ENCODE data around the gene SLC29A3. TPM values are rescaled to one million over a fixed set of nuclear protein-coding genes. Genes with fewer than 3 reads are reported as not detected.

The SLC29A3 gene
- total RNA-seq, 1 experiment from 2014 or later = 7.6 TPM

DNA sequence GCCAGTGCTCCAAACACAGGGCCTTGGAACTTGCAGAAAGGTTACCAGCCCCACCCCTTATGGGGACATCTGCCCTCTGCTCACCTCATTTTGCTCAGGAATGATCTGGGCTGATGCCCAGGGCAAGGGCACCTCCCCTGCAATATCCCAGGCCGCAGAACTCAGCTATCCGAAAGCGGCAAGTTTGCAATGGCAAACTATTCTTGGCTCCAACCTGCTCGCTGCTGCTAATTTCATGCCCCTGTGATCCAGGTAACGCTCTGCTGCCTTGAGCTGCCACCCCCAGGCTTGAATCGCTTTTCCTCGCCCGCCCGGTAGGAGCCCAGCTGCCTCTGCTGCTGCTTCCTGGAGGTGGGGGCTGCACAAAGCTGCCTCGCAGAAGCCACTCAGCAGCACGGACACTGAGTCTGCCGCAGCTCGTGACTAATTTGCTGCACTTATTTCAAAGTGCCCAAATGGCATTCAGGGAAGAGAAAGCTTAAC lies 18.2 kb downstream of the SLC29A3 start:
- in situ Hi-C loops (cut with HindIII; ENCODE audit: low pct_unique_long_range_greater_than_20kb, low sequenced_read_pairs) = no loop called here
- Histone ChIP-seq H3K27ac (ENCODE audit: low read length) (no peak overlapping the region), H3K9me3 (ENCODE audit: control insufficient read depth, insufficient read depth, low read depth, low read length) (no peaks in the 10 kb centered on the region), H3K4me3 (ENCODE audit: low read depth in 2 of 2, low read length in 2 of 2) (no peak overlapping the region), H3K4me1 (ENCODE audit: control insufficient read depth, insufficient read depth, low read length) (peaks cover 27% of the 10 kb centered on the region), H3K36me3 (ENCODE audit: control insufficient read depth, insufficient read depth, low read length) (no peaks in the 10 kb centered on the region), H3K27me3 (ENCODE audit: control insufficient read depth, insufficient read depth, low read length) (no peaks in the 10 kb centered on the region)
- POLR2A ChIA-PET = interaction anchor here (0.5 kb wide), 1 partner anchor 206 kb away, joined by 5 read pairs; no protein-coding TSS in a partner anchor
- TF ChIP-seq CTCF (IDR thresholded peaks at IDR 0.05) (no peak), SIN3A (IDR thresholded peaks at IDR 0.05; ENCODE audit: borderline replicate concordance, insufficient read depth, low read depth, low read length) (no peak), POLR2AphosphoS5 (IDR thresholded peaks at IDR 0.05; ENCODE audit: low read depth, low read length) (no peak), TCF7L2 (IDR thresholded peaks at IDR 0.05; ENCODE audit: low read depth, low read length) (no peak)
- TF ChIP-seq, protein P1, sequence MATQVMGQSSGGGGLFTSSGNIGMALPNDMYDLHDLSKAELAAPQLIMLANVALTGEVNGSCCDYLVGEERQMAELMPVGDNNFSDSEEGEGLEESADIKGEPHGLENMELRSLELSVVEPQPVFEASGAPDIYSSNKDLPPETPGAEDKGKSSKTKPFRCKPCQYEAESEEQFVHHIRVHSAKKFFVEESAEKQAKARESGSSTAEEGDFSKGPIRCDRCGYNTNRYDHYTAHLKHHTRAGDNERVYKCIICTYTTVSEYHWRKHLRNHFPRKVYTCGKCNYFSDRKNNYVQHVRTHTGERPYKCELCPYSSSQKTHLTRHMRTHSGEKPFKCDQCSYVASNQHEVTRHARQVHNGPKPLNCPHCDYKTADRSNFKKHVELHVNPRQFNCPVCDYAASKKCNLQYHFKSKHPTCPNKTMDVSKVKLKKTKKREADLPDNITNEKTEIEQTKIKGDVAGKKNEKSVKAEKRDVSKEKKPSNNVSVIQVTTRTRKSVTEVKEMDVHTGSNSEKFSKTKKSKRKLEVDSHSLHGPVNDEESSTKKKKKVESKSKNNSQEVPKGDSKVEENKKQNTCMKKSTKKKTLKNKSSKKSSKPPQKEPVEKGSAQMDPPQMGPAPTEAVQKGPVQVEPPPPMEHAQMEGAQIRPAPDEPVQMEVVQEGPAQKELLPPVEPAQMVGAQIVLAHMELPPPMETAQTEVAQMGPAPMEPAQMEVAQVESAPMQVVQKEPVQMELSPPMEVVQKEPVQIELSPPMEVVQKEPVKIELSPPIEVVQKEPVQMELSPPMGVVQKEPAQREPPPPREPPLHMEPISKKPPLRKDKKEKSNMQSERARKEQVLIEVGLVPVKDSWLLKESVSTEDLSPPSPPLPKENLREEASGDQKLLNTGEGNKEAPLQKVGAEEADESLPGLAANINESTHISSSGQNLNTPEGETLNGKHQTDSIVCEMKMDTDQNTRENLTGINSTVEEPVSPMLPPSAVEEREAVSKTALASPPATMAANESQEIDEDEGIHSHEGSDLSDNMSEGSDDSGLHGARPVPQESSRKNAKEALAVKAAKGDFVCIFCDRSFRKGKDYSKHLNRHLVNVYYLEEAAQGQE (IDR thresholded peaks at IDR 0.05; ENCODE audit: insufficient read depth in 1 of 2, low read depth in 2 of 2, low read length in 1 of 2) = no peak
- BruUV-seq (replicated peaks) = no TSS peak
- CTCF ChIA-PET = no interaction called here
- intact Hi-C loops (cut with micrococcal nuclease; ENCODE audit: unreplicated experiment) = no loop called here
- ATAC-seq = no peak
- DNase-seq (ENCODE audit: low read depth, low spot score) = no peak

DNA sequence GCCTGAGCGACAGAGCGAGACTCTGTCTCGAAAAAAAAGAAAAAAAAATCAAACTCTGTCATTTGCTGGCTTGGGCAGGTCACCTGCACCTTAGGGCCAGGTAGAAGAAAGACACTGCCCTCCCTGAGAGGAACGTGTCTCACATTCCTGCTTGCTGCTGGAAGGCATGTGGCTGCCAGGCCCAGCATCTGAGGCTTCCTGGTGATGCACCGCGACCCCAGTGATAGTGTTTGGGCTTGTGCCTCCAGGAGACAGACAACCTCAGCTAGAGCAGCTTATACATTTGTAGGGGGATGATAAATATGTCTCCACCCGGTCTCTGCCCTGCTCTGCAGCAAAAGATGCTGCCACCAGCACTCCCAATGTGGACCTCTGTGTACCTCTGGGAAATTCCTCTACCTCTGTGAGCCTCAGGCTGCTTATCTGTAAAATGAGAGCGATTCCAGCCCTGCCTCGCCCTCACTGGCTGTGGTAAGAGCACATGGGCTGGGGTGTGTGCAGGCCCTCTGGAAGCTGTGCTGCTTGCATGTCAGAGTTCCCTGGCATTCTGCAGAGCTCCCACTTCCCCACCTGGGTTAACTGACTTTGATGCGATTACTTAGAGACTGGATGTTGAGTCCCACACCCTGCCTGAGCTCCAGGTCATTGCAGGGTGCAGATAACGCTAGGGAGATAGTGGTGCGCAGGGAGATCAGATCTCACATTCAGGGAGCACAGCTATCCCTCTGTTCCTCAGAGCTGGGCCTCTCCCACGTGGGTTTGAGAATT lies 19.9 kb downstream of the SLC29A3 start:
- Histone ChIP-seq H3K27me3 (ENCODE audit: control insufficient read depth, insufficient read depth, low read length) (no peaks in the 10 kb centered on the region), H3K36me3 (ENCODE audit: control insufficient read depth, insufficient read depth, low read length) (no peaks in the 10 kb centered on the region), H3K4me1 (ENCODE audit: control insufficient read depth, insufficient read depth, low read length) (peaks cover 27% of the 10 kb centered on the region), H3K27ac (ENCODE audit: low read length) (peak overlapping the region; percentile 19; the same call in 1 of the 2 replicates), H3K4me3 (ENCODE audit: low read depth in 2 of 2, low read length in 2 of 2) (no peak overlapping the region), H3K9me3 (ENCODE audit: control insufficient read depth, insufficient read depth, low read depth, low read length) (no peaks in the 10 kb centered on the region)
- DNase-seq (ENCODE audit: low read depth, low spot score) = no peak
- in situ Hi-C loops (cut with HindIII; ENCODE audit: low pct_unique_long_range_greater_than_20kb, low sequenced_read_pairs) (no loop called here), intact Hi-C loops (cut with micrococcal nuclease; ENCODE audit: unreplicated experiment) (no loop called here)
- peak; percentile 40 for ATAC-seq
- BruUV-seq (replicated peaks) = no TSS peak
- TF ChIP-seq TCF7L2 (IDR thresholded peaks at IDR 0.05; ENCODE audit: low read depth, low read length) (no peak), POLR2AphosphoS5 (IDR thresholded peaks at IDR 0.05; ENCODE audit: low read depth, low read length) (no peak), CTCF (IDR thresholded peaks at IDR 0.05) (no peak), SIN3A (IDR thresholded peaks at IDR 0.05; ENCODE audit: borderline replicate concordance, insufficient read depth, low read depth, low read length) (no peak)
- TF ChIP-seq, protein P1 (IDR thresholded peaks at IDR 0.05; ENCODE audit: insufficient read depth in 1 of 2, low read depth in 2 of 2, low read length in 1 of 2) = no peak
- CTCF ChIA-PET = no interaction called here
- POLR2A ChIA-PET = no interaction called here

Measured in Panc1 (cell line).